HCT116 (cell line): Measurements from ENCODE around the gene LHPP. TPM values are rescaled to one million over a fixed set of nuclear protein-coding genes. Genes with fewer than 3 reads are reported as not detected.

Experiments
- CBX3 ChIP-seq: IDR thresholded peaks from 2 replicates; pipeline ENCODE4 v1.6.1; 2012; ENCODE audit warnings: low read depth
- TCF7L2 ChIP-seq: IDR thresholded peaks from 2 replicates; pipeline ENCODE4 v1.7.0; 2011; ENCODE audit warnings: borderline replicate concordance, inconsistent platforms; ENCODE audit not compliant: insufficient read depth, insufficient read length; ENCODE audit errors: extremely low read depth
- total RNA-seq: library from RNA; stranded (reverse); gene quantifications from one replicate; pipeline ENCODE4 v1.2.1, GENCODE V29; 2021; ENCODE audit not compliant: unreplicated experiment
- TF ChIP-seq, protein P1 (sequence below), 3 experiments: fragments of 200-600 bp in 1 of 3; sonication (generic) in 1 of 3; IDR thresholded peaks in 2 of 3; conservative IDR thresholded peaks in 1 of 3; 2 replicates each; pipeline ENCODE4 v1.5.1; 2012 to 2017; ENCODE audit warnings: low read depth in 2 of 3, low read length in 2 of 3, antibody characterized with exemption in 1 of 3, borderline replicate concordance in 1 of 3, control low read depth in 1 of 3, mild to moderate bottlenecking in 1 of 3, mixed read lengths in 1 of 3, mixed run types in 1 of 3, moderate library complexity in 1 of 3; ENCODE audit not compliant: insufficient read depth in 1 of 3

Gene LHPP
- total RNA-seq, 1 experiment from 2014 or later: 45.8 TPM

DNA sequence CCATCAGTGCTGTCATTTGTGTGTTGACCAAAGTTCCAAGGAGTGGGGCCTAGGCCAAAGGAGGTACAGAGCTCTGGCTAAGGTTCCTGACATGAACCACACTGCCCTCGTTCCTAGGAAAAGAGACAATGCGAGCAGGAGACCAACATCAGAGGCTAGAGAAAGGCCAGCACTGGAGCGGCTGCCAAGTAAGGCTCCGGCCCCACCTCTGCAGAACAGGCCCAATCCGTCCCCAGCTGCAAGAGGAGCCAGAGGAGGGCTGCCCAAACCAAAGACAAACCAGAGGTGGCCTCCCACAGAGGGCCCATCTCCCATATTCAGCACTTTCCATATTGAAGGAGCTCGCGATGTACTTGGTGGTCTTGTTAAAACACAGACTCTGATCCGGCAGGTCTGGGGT is 201.6 kb downstream of the LHPP start (continued):
- TF ChIP-seq, protein P1, sequence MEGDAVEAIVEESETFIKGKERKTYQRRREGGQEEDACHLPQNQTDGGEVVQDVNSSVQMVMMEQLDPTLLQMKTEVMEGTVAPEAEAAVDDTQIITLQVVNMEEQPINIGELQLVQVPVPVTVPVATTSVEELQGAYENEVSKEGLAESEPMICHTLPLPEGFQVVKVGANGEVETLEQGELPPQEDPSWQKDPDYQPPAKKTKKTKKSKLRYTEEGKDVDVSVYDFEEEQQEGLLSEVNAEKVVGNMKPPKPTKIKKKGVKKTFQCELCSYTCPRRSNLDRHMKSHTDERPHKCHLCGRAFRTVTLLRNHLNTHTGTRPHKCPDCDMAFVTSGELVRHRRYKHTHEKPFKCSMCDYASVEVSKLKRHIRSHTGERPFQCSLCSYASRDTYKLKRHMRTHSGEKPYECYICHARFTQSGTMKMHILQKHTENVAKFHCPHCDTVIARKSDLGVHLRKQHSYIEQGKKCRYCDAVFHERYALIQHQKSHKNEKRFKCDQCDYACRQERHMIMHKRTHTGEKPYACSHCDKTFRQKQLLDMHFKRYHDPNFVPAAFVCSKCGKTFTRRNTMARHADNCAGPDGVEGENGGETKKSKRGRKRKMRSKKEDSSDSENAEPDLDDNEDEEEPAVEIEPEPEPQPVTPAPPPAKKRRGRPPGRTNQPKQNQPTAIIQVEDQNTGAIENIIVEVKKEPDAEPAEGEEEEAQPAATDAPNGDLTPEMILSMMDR (IDR thresholded peaks at IDR 0.05 in 2 of 3, conservative IDR thresholded peaks at IDR 0.05 in 1 of 3; ENCODE audit: borderline replicate concordance in 1 of 3, insufficient read depth in 1 of 3, low read depth in 2 of 3, low read length in 2 of 3): no peak
- TF ChIP-seq CBX3 (no peak), TCF7L2 (no peak)

Other genes with a start within 250 kb of the LHPP start
- gene OAT, start 42.9 kb upstream of the LHPP start, total RNA-seq: 133 TPM
- 3.4 TPM for gene NKX1-2, start 11.8 kb upstream of the LHPP start, total RNA-seq